Loucy (cell line): Measurements from ENCODE around the gene CARF.

Source experiments
- EZH2phosphoT487 ChIP-seq: fragments of 200-600 bp; IDR thresholded peaks from 2 replicates; pipeline ENCODE4 v1.6.1; 2018; ENCODE audit warnings: antibody characterized with exemption, mild to moderate bottlenecking, moderate library complexity, borderline replicate concordance
- TF ChIP-seq, protein P1 (sequence below): fragments of 200-600 bp; sonication (generic); conservative IDR thresholded peaks from 2 replicates; pipeline ENCODE4 v1.5.1; 2014; ENCODE audit warnings: mild to moderate bottlenecking, antibody characterized with exemption, low read length

DNA sequence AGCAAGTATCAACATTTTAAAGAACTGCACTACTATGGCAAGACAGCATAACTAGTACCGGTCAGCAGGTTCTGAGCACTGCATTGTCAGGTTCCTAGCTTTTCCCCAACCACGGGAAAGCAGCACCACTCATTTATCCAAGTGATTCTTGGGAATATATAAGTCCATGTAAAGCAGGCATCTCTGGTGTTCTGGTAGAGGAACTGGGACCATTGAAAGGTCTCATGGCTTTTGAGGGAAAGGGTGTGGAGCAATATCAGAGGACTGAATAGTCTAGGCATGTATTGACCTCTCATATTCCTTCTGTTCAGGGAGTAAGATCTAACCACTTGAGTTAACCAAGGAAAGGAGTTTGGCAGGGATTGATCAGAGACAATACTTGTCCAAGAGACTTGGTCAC lies 34.4 kb upstream of the CARF start:
- TF ChIP-seq, protein P1, sequence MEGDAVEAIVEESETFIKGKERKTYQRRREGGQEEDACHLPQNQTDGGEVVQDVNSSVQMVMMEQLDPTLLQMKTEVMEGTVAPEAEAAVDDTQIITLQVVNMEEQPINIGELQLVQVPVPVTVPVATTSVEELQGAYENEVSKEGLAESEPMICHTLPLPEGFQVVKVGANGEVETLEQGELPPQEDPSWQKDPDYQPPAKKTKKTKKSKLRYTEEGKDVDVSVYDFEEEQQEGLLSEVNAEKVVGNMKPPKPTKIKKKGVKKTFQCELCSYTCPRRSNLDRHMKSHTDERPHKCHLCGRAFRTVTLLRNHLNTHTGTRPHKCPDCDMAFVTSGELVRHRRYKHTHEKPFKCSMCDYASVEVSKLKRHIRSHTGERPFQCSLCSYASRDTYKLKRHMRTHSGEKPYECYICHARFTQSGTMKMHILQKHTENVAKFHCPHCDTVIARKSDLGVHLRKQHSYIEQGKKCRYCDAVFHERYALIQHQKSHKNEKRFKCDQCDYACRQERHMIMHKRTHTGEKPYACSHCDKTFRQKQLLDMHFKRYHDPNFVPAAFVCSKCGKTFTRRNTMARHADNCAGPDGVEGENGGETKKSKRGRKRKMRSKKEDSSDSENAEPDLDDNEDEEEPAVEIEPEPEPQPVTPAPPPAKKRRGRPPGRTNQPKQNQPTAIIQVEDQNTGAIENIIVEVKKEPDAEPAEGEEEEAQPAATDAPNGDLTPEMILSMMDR: no peak
- TF ChIP-seq EZH2phosphoT487: no peak
